Measurements from ENCODE around the gene FRY.

Gene FRY

DNA sequence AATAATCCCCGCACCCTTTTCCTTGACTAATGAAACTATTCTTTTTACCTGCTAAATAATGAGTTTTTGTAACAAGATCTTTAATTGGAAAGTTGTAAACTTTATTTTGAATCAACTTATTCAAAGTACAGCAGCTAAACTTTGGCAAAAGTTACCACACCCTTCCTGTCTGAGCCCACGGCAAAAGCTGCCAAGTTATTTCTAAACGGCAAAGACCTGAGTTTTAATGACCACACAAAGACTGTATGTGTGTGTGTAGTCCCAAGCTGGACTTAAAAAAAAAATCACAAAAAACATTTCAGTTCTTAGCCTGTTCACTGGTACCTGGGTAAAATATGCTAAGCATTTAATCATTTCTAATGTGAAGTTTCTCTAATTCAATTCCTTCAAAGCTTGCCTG is 222.8 kb downstream of the FRY start:
- peak overlapping the region; percentile 67; the same call in 1 of the 2 replicates for H3K27ac ChIP-seq
- TF ChIP-seq ZFX (IDR thresholded peaks at IDR 0.05): no peak
- TF ChIP-seq, protein P1, sequence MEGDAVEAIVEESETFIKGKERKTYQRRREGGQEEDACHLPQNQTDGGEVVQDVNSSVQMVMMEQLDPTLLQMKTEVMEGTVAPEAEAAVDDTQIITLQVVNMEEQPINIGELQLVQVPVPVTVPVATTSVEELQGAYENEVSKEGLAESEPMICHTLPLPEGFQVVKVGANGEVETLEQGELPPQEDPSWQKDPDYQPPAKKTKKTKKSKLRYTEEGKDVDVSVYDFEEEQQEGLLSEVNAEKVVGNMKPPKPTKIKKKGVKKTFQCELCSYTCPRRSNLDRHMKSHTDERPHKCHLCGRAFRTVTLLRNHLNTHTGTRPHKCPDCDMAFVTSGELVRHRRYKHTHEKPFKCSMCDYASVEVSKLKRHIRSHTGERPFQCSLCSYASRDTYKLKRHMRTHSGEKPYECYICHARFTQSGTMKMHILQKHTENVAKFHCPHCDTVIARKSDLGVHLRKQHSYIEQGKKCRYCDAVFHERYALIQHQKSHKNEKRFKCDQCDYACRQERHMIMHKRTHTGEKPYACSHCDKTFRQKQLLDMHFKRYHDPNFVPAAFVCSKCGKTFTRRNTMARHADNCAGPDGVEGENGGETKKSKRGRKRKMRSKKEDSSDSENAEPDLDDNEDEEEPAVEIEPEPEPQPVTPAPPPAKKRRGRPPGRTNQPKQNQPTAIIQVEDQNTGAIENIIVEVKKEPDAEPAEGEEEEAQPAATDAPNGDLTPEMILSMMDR (conservative IDR thresholded peaks at IDR 0.05): no peak

DNA sequence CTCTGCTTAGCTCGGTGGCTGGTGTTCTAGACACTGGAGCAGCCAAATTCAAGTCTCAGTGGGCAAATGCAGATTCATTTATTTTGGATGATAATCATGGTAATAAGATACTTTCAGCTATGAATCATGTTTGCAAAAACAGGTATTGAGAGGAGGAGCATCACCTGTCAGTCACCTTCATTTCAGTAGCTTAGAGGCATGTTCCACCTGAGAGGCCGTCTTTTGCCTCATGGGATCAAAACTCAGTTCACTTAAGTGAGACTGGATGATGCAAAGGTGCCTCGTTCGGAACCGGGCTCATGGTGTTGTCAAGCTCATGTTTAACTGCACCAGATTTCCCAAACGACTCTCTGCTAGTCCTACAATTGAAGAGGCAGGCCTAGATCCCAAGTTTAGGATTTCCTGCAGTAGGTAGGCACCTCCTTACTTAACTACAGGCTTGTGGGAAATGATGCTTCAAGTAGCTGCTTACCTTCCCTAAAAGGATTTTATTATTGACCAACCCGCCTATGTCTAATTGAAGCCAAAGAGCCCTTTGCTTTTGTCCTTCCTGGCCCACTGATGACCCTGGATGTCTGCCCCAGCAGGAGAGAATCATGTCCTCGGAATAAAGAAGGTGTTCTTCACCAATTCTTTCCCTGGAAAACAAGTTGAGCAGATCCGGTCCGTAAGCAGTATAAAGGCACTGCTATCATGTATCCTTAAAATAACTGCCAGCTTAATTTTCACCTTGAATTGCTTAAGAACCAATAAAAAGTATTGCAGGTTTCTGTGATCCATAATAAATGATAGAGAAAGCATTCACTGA is 223.5 kb downstream of the FRY start:
- H3K27ac ChIP-seq: peak overlapping the region; percentile 67; the same call in 1 of the 2 replicates
- TF ChIP-seq ZFX (IDR thresholded peaks at IDR 0.05): 0 out of 2 replicates have a peak, but pooled peaks have one; percentile 32
- TF ChIP-seq, protein P1 (conservative IDR thresholded peaks at IDR 0.05): no peak

DNA sequence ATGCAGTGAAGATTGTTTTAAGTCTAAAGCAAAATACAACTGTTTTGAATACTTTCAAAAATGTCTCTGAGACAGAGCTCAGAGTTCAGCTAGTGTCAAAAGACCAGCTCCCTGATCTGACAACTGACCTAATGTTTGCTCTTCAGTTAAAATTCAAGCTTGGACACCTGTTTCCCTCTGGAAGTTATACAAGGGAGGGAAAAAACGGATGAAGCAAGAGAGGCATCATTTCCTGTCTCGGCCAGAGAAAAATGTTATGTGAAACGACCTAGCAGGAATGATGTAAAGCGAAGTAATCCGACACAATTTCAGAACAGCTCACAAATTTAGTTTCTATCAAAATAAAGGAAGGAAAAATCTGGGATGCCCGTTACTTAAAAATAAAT is 224.1 kb downstream of the FRY start:
- H3K27ac ChIP-seq: no peak overlapping the region; the same call in 1 of the 2 replicates
- no peak for TF ChIP-seq ZFX (IDR thresholded peaks at IDR 0.05)
- TF ChIP-seq, protein P1 (conservative IDR thresholded peaks at IDR 0.05): no peak

DNA sequence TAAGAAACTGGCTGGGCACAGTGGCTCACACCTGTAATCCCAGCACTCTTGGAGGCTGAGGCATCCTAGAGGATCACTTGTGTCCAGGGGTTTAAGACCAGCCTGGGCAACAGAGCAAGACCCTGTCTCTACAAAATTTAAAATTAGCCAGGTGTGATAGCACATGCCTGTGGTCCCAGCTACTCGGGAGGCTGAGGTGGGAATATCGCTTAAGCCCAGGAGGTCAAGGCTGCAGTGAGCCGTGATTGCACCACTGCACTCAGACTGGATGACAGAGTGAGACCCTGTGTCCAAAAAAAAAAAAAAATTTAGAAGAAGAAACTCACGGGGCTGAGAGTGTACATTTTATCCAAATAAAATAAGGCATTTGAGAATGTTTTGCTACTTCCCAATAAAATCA is 224.7 kb downstream of the FRY start:
- TF ChIP-seq ZFX (IDR thresholded peaks at IDR 0.05): no peak
- TF ChIP-seq, protein P1 (conservative IDR thresholded peaks at IDR 0.05): no peak
- H3K27ac ChIP-seq: no peak overlapping the region

DNA sequence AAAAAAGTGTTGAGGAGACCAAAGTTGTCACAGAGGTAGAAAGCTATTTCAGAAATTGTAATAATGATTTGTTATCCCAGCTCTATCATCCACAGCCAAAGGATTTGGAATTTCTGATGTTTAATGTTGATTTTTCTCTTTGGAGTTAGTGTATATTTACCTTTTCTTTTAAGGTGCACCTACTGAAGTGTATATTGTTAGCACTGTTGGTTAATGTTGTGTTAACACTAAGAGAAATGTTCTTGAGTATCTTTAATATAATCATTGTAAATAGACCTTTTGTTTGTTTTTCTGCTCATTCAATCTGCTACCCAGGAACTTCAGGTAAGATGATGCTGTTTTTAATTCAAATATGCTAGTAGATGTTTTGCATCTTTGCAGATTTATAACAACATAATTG is 226.1 kb downstream of the FRY start:
- no peak overlapping the region for H3K27ac ChIP-seq
- no peak for TF ChIP-seq ZFX (IDR thresholded peaks at IDR 0.05)
- TF ChIP-seq, protein P1 (conservative IDR thresholded peaks at IDR 0.05): no peak

DNA sequence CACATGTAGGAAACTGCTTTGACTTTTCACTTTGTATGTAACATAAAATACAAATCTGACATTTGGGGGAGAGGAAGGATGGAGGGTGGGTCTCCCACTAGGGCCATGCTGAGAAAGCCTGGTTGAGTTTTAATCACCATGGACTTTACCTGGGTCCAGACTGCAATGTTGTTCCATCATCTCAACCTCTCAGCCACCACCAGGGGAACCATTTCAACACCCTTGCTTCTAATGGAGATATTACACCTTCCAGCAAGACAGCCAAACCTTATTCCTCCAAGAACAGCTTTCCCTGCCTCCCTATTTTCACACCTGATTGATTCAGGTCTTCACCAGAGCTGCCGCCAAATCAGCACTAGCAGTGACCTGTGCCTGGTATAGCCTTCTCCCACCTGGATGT is 227.5 kb downstream of the FRY start:
- H3K27ac ChIP-seq: no peak overlapping the region
- TF ChIP-seq, protein P1 (conservative IDR thresholded peaks at IDR 0.05): peak; percentile 63
- no peak for TF ChIP-seq ZFX (IDR thresholded peaks at IDR 0.05)

DNA sequence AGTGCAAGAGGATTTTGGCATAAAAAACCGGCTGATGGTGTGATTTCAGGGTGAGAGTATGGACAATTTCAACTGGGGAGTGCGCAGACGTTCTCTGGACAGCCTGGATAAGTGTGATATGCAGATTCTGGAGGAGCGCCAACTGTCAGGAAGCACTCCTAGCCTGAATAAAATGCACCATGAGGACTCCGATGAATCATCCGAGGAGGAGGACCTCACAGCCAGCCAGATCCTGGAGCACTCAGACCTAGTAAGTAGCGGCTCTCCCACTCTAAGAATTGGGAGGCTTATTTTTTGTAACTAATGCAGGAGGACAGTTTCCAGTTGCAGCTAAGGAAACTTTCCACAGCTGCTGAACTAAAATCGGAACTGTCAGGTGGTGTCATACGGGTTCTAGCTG is 230.0 kb downstream of the FRY start:
- TF ChIP-seq, protein P1 (conservative IDR thresholded peaks at IDR 0.05): no peak
- TF ChIP-seq ZFX (IDR thresholded peaks at IDR 0.05): no peak
- no peak overlapping the region for H3K27ac ChIP-seq

Measured in C4-2B (cell line).